Esophagus (tissue), 2 donors: ENCODE results near the gene ITFG2. TPM values are rescaled to one million over a fixed set of nuclear protein-coding genes. Genes with fewer than 3 reads are reported as not detected.
A peak's percentile ranks its signal among the peaks of the same experiment; 100 is the strongest.

Experiments used
- H3K27ac ChIP-seq, 2 donors: one replicate each; pipeline ENCODE4 v1.5.1; 2013; ENCODE audit warnings: low read depth in 2 of 2, mild to moderate bottlenecking in 2 of 2, inconsistent platforms in 1 of 2, low read length in 1 of 2, moderate library complexity in 1 of 2
- H3K27me3 ChIP-seq, 2 donors: one replicate each; pipeline ENCODE4 v1.6.1; 2013; ENCODE audit warnings: low read length in 2 of 2, control low read depth in 1 of 2, mild to moderate bottlenecking in 1 of 2; ENCODE audit not compliant: insufficient read depth in 2 of 2, control insufficient read depth in 1 of 2
- H3K36me3 ChIP-seq, 2 donors: one replicate each; pipeline ENCODE4 v1.6.1; 2013; ENCODE audit warnings: low read length in 1 of 2; ENCODE audit not compliant: control insufficient read depth in 2 of 2, insufficient read depth in 2 of 2
- H3K4me1 ChIP-seq, 2 donors: one replicate each; pipeline ENCODE4 v1.6.1; 2013; ENCODE audit warnings: low read length in 1 of 2; ENCODE audit not compliant: control insufficient read depth in 2 of 2, insufficient read depth in 2 of 2
- H3K4me3 ChIP-seq, 2 donors: one replicate each; pipeline ENCODE4 v1.5.1; 2013; ENCODE audit warnings: low read length in 2 of 2, mild to moderate bottlenecking in 2 of 2, low read depth in 1 of 2, moderate library complexity in 1 of 2
- H3K9me3 ChIP-seq, 2 donors: one replicate each; pipeline ENCODE4 v1.6.1; 2013; ENCODE audit warnings: mild to moderate bottlenecking in 2 of 2, low read depth in 1 of 2, low read length in 1 of 2, moderate library complexity in 1 of 2; ENCODE audit not compliant: control insufficient read depth in 2 of 2, insufficient read depth in 1 of 2
- WGBS, 2 donors: extraction: QIAGEN DNeasy Blood & Tissue Kit; methylation state at CpG; one replicate each; pipeline ENCODE4 v1.1.7; 2013; 5-methylcytosine and 5-hydroxymethylcytosine counted together
- polyA plus RNA-seq, 2 donors: library from polyadenylated mRNA; stranded (reverse); fragments of 200-250 nt; gene quantifications; one replicate each; pipeline ENCODE4 v1.2.3, GENCODE V29; 2013
- donor health status: healthy with polysubstance abuse.
- donor health status: Bipolar disorder and iron deficiency.

ITFG2 gene
- polyA plus RNA-seq, 2 donors, result 19.9 to 31.2 TPM

- H3K27ac ChIP-seq, result no peak overlapping the region
- H3K36me3 ChIP-seq, result peaks cover 26 to 29% of the 10 kb centered on the region in 2 donors
- H3K4me1 ChIP-seq, result peaks cover 0 to 10% of the 10 kb centered on the region in 2 donors
- WGBS, 2 donors, result 53 to 60% methylated on average over 2 of the region's 2 CpGs
- H3K9me3 ChIP-seq, result no peaks in the 10 kb centered on the region
- no peak overlapping the region for H3K4me3 ChIP-seq
- no peaks in the 10 kb centered on the region for H3K27me3 ChIP-seq
These were observed 7.3 kb upstream of the ITFG2 start for GRCh38 chr12:2805143-2805520.

GRCh38 chr12:2806700-2807099 is 5.8 kb upstream of the ITFG2 start:
- H3K27me3 ChIP-seq, result no peaks in the 10 kb centered on the region
- no peak overlapping the region for H3K27ac ChIP-seq
- no peak overlapping the region for H3K4me3 ChIP-seq
- WGBS, 2 donors, result 87 to 88% methylated on average over 6 of the region's 6 CpGs
- H3K9me3 ChIP-seq, result no peaks in the 10 kb centered on the region
- H3K4me1 ChIP-seq, result peaks cover 0 to 2% of the 10 kb centered on the region in 2 donors
- peaks cover 17 to 19% of the 10 kb centered on the region in 2 donors for H3K36me3 ChIP-seq

GRCh38 chr12:2811801-2812200 is 667 bp upstream of the ITFG2 start:
- no peaks in the 10 kb centered on the region for H3K9me3 ChIP-seq
- no peaks in the 10 kb centered on the region for H3K36me3 ChIP-seq
- peak overlapping the region; percentile 54 to 81 for H3K27ac ChIP-seq
- H3K4me1 ChIP-seq, result peaks cover 0 to 2% of the 10 kb centered on the region in 2 donors
- no peaks in the 10 kb centered on the region for H3K27me3 ChIP-seq
- WGBS, 2 donors, result 41 to 49% methylated on average over 5 of the region's 5 CpGs
- H3K4me3 ChIP-seq, result peak overlapping the region in 1 of 2 donors; percentile 71

GRCh38 chr12:2813214-2814185 is 1.0 kb downstream of the ITFG2 start:
- 14 to 15% methylated on average over 10 of the region's 10 CpGs for WGBS, 2 donors
- Histone ChIP-seq H3K9me3 (no peaks in the 10 kb centered on the region), H3K27me3 (no peaks in the 10 kb centered on the region), H3K4me3 (peak overlapping the region; percentile 71 to 76), H3K36me3 (peaks cover 8% of the 10 kb centered on the region in 2 donors), H3K4me1 (peaks cover 0 to 2% of the 10 kb centered on the region in 2 donors), H3K27ac (peak overlapping the region; percentile 87 to 98)

GRCh38 chr12:2819810-2820209 is 7.3 kb downstream of the ITFG2 start:
- Histone ChIP-seq H3K27ac (no peak overlapping the region), H3K27me3 (no peaks in the 10 kb centered on the region), H3K9me3 (no peaks in the 10 kb centered on the region), H3K36me3 (peaks cover 16 to 53% of the 10 kb centered on the region in 2 donors), H3K4me1 (no peaks in the 10 kb centered on the region), H3K4me3 (no peak overlapping the region)
- WGBS, 2 donors, result 95% methylated on average over 15 of the region's 15 CpGs

- 82 to 87% methylated on average over 8 to 9 of the region's 9 CpGs for WGBS, 2 donors
- Histone ChIP-seq H3K4me3 (no peak overlapping the region), H3K27ac (no peak overlapping the region), H3K4me1 (no peaks in the 10 kb centered on the region), H3K9me3 (no peaks in the 10 kb centered on the region), H3K27me3 (no peaks in the 10 kb centered on the region), H3K36me3 (peaks cover 16 to 58% of the 10 kb centered on the region in 2 donors)
These were observed 8.0 kb downstream of the ITFG2 start for GRCh38 chr12:2820432-2820831.

- Histone ChIP-seq H3K4me3 (no peak overlapping the region), H3K27me3 (no peaks in the 10 kb centered on the region), H3K36me3 (peaks cover 22 to 69% of the 10 kb centered on the region in 2 donors), H3K27ac (no peak overlapping the region), H3K4me1 (no peaks in the 10 kb centered on the region), H3K9me3 (no peaks in the 10 kb centered on the region)
- 83 to 87% methylated on average over 7 of the region's 7 CpGs for WGBS, 2 donors
These were observed 11.0 kb downstream of the ITFG2 start for GRCh38 chr12:2823483-2823882.

GRCh38 chr12:2824541-2824940 is 12.1 kb downstream of the ITFG2 start:
- WGBS, 2 donors, result 76 to 78% methylated on average over 6 of the region's 6 CpGs
- Histone ChIP-seq H3K27ac (no peak overlapping the region), H3K27me3 (no peaks in the 10 kb centered on the region), H3K36me3 (peaks cover 22 to 65% of the 10 kb centered on the region in 2 donors), H3K4me1 (no peaks in the 10 kb centered on the region), H3K9me3 (no peaks in the 10 kb centered on the region), H3K4me3 (no peak overlapping the region)

GRCh38 chr12:2825132-2825531 is 12.7 kb downstream of the ITFG2 start:
- Histone ChIP-seq H3K4me3 (no peak overlapping the region), H3K4me1 (no peaks in the 10 kb centered on the region), H3K27ac (no peak overlapping the region), H3K9me3 (no peaks in the 10 kb centered on the region), H3K27me3 (no peaks in the 10 kb centered on the region), H3K36me3 (peaks cover 22 to 60% of the 10 kb centered on the region in 2 donors)
- WGBS, 2 donors, result 78 to 79% methylated on average over 4 of the region's 4 CpGs
